ENCODE data around the gene HDGFL2.

The HDGFL2 gene

DNA sequence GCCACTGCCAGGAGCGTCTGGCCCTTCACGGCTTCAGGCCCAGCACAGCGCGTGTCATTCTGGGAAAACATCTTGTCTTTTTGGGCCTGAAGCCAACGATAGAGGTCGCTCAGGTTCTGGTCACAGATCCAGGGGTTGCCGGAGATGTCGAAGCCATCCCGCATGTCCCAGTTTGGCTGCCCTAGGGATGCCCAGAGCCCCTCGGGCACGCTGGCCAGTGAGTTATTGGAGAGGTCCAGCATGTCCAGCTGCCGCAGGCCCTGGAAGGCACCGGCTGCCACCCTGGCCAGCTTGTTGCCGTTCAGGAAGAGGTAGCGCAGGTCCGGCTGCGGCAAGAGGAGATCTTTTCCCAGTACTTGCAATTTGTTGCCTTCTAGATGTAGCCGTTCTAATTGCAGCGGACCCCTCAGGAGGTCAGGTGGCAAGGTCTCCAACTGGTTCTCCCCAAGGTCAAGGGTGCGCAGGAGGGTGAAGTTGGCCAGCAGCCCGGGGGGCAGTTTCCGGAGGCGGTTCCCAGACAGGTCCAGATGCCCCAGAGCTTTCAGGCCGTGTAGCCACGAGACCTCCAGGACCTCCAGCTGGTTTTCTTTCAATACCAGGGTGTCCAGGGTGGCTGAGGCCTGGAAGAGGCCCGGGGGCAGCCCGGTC, 66.0 kb downstream of the HDGFL2 start:
- no peak overlapping the region for H3K27ac ChIP-seq (ENCODE audit: low read length)
- H3K4me2 ChIP-seq (ENCODE audit: insufficient read depth, low read length) = no peak overlapping the region
- DNase-seq (no peak), ATAC-seq (ENCODE audit: insufficient read depth, low read depth) (no peak)
- no peaks in the 10 kb centered on the region for H3K4me1 ChIP-seq (ENCODE audit: insufficient read depth, low read length)
- H3K27me3 ChIP-seq (ENCODE audit: insufficient read depth, low read length, poor library complexity) = no peaks in the 10 kb centered on the region
- H2AFZ ChIP-seq (ENCODE audit: low read depth, low read length) = no peak overlapping the region
- H3K79me2 ChIP-seq (ENCODE audit: insufficient read depth, low read length) = no peaks in the 10 kb centered on the region
- TF ChIP-seq, protein P1, sequence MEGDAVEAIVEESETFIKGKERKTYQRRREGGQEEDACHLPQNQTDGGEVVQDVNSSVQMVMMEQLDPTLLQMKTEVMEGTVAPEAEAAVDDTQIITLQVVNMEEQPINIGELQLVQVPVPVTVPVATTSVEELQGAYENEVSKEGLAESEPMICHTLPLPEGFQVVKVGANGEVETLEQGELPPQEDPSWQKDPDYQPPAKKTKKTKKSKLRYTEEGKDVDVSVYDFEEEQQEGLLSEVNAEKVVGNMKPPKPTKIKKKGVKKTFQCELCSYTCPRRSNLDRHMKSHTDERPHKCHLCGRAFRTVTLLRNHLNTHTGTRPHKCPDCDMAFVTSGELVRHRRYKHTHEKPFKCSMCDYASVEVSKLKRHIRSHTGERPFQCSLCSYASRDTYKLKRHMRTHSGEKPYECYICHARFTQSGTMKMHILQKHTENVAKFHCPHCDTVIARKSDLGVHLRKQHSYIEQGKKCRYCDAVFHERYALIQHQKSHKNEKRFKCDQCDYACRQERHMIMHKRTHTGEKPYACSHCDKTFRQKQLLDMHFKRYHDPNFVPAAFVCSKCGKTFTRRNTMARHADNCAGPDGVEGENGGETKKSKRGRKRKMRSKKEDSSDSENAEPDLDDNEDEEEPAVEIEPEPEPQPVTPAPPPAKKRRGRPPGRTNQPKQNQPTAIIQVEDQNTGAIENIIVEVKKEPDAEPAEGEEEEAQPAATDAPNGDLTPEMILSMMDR (IDR thresholded peaks at IDR 0.05; ENCODE audit: borderline replicate concordance, extremely low read depth, low read length, poor library complexity, severe bottlenecking) = no peak
- TF ChIP-seq EZH2 (IDR thresholded peaks at IDR 0.05; ENCODE audit: borderline replicate concordance, low read depth, low read length, severe bottlenecking) = no peak
- no peaks in the 10 kb centered on the region for H3K36me3 ChIP-seq (ENCODE audit: insufficient read depth, low read length)
- no peaks in the 10 kb centered on the region for H4K20me1 ChIP-seq (ENCODE audit: insufficient read depth, low read length)
- no peak overlapping the region for H3K9ac ChIP-seq (ENCODE audit: low read depth, low read length)
- no peaks in the 10 kb centered on the region for H3K9me3 ChIP-seq (ENCODE audit: insufficient read depth, low read length, severe bottlenecking)
- no peak overlapping the region for H3K4me3 ChIP-seq (ENCODE audit: low read depth in 1 of 2, low read length in 2 of 2)

DNA sequence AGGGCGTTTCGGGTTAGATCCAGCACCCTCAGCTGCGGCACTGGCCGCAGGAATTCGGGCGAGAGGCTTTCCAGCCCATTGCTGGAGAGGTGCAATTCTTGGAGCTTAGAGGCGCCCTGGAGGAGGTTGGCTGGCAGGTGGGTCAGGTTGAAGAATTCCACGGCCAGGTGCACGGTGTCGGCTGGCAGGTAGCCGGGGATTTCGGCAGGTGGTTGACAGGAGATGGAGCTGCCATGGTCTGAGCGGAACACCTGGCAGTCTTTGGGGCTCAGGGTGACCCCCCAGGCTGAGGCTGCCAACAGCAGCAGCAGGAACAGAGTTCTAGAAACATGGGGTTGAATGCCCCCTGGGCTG, 66.5 kb downstream of the HDGFL2 start:
- no peak for ATAC-seq (ENCODE audit: insufficient read depth, low read depth)
- Histone ChIP-seq H3K9me3 (ENCODE audit: insufficient read depth, low read length, severe bottlenecking) (no peaks in the 10 kb centered on the region), H3K36me3 (ENCODE audit: insufficient read depth, low read length) (no peaks in the 10 kb centered on the region), H3K4me1 (ENCODE audit: insufficient read depth, low read length) (no peaks in the 10 kb centered on the region), H3K27ac (ENCODE audit: low read length) (no peak overlapping the region), H3K27me3 (ENCODE audit: insufficient read depth, low read length, poor library complexity) (no peaks in the 10 kb centered on the region), H3K4me2 (ENCODE audit: insufficient read depth, low read length) (no peak overlapping the region), H3K4me3 (ENCODE audit: low read depth in 1 of 2, low read length in 2 of 2) (no peak overlapping the region), H3K9ac (ENCODE audit: low read depth, low read length) (no peak overlapping the region), H3K79me2 (ENCODE audit: insufficient read depth, low read length) (no peaks in the 10 kb centered on the region), H2AFZ (ENCODE audit: low read depth, low read length) (no peak overlapping the region), H4K20me1 (ENCODE audit: insufficient read depth, low read length) (no peaks in the 10 kb centered on the region)
- TF ChIP-seq, protein P1 (IDR thresholded peaks at IDR 0.05; ENCODE audit: borderline replicate concordance, extremely low read depth, low read length, poor library complexity, severe bottlenecking) = no peak
- no peak for TF ChIP-seq EZH2 (IDR thresholded peaks at IDR 0.05; ENCODE audit: borderline replicate concordance, low read depth, low read length, severe bottlenecking)
- DNase-seq = no peak

DNA sequence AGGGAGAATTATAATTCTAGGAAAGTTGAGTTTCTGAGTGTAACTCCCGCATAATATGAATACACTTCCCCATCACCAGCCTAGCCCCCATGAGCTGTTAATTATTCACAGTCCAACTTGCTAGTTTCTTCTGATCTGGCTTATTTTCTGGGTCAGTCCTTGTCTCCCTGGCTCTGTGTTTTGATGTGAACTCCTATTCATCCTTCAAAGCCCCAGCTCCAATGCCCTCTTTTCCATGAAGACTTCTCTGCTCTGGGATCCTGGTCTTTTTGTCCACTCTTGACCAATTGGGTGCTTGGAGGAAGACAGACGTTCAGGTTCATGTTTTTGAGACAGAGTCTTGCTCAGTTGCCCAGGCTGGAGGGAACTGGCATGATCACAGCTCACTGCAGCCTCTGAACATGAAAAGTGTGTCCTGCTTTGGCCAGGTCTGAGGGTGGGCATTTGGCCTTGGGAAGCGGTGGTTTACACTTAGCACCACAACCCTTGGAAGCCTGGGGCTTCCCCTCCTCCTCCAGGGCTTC, 67.1 kb downstream of the HDGFL2 start:
- no peak overlapping the region for H3K4me2 ChIP-seq (ENCODE audit: insufficient read depth, low read length)
- TF ChIP-seq, protein P1 (IDR thresholded peaks at IDR 0.05; ENCODE audit: borderline replicate concordance, extremely low read depth, low read length, poor library complexity, severe bottlenecking) = no peak
- TF ChIP-seq EZH2 (IDR thresholded peaks at IDR 0.05; ENCODE audit: borderline replicate concordance, low read depth, low read length, severe bottlenecking) = no peak
- no peak overlapping the region for H2AFZ ChIP-seq (ENCODE audit: low read depth, low read length)
- H3K9ac ChIP-seq (ENCODE audit: low read depth, low read length) = no peak overlapping the region
- no peaks in the 10 kb centered on the region for H3K4me1 ChIP-seq (ENCODE audit: insufficient read depth, low read length)
- H3K36me3 ChIP-seq (ENCODE audit: insufficient read depth, low read length) = no peaks in the 10 kb centered on the region
- H3K4me3 ChIP-seq (ENCODE audit: low read depth in 1 of 2, low read length in 2 of 2) = no peak overlapping the region
- DNase-seq (no peak), ATAC-seq (ENCODE audit: insufficient read depth, low read depth) (no peak)
- H3K27me3 ChIP-seq (ENCODE audit: insufficient read depth, low read length, poor library complexity) = no peaks in the 10 kb centered on the region
- no peaks in the 10 kb centered on the region for H3K9me3 ChIP-seq (ENCODE audit: insufficient read depth, low read length, severe bottlenecking)
- no peaks in the 10 kb centered on the region for H3K79me2 ChIP-seq (ENCODE audit: insufficient read depth, low read length)
- H3K27ac ChIP-seq (ENCODE audit: low read length) = no peak overlapping the region
- no peaks in the 10 kb centered on the region for H4K20me1 ChIP-seq (ENCODE audit: insufficient read depth, low read length)
